Endothelial cell (in vitro differentiated cells): ENCODE data around the gene COL3A1. TPM values are rescaled to one million over a fixed set of nuclear protein-coding genes. Genes with fewer than 3 reads are reported as not detected.

Experiments used
- DNase-seq: peaks from one replicate; pipeline ENCODE4 v3.0.0; 2021; ENCODE audit warnings: low spot score
- H3K27ac Mint-ChIP-seq: one replicate; pipeline ENCODE4 v1.8.0; 2021; ENCODE audit warnings: mixed read lengths, inconsistent platforms; ENCODE audit not compliant: unreplicated experiment
- H3K27me3 Mint-ChIP-seq: one replicate; pipeline ENCODE4 v1.8.0; 2021; ENCODE audit warnings: mild to moderate bottlenecking, moderate library complexity, mixed read lengths, inconsistent platforms; ENCODE audit not compliant: unreplicated experiment
- H3K36me3 Mint-ChIP-seq: one replicate; pipeline ENCODE4 v1.8.0; 2021; ENCODE audit warnings: mild to moderate bottlenecking, low read depth, mixed read lengths, inconsistent platforms; ENCODE audit not compliant: unreplicated experiment
- H3K4me1 Mint-ChIP-seq: one replicate; pipeline ENCODE4 v1.8.0; 2021; ENCODE audit warnings: mild to moderate bottlenecking, mixed read lengths, inconsistent platforms; ENCODE audit not compliant: unreplicated experiment
- H3K4me3 Mint-ChIP-seq: one replicate; pipeline ENCODE4 v1.8.0; 2021; ENCODE audit warnings: mild to moderate bottlenecking, mixed read lengths, inconsistent platforms; ENCODE audit not compliant: unreplicated experiment
- H3K9me3 Mint-ChIP-seq: one replicate; pipeline ENCODE4 v1.8.0; 2021; ENCODE audit warnings: mixed read lengths, inconsistent platforms; ENCODE audit not compliant: unreplicated experiment
- total RNA-seq: library from RNA; stranded (reverse); fragmentation: NEBNext Ultra II Directional; extraction: Animal tissue kit (Norgen Biotek cat#: 25700); gene quantifications from one replicate; pipeline ENCODE4 v1.2.1, GENCODE V29; 2021; ENCODE audit not compliant: unreplicated experiment
- TF ChIP-seq, protein P1 (sequence below): fragments of 200-600 bp; sonication (generic); IDR thresholded peaks from one replicate; pipeline ENCODE4 v1.5.0; 2021; ENCODE audit warnings: antibody characterized with exemption; ENCODE audit not compliant: unreplicated experiment

The COL3A1 gene
- total RNA-seq, 1 donor from 2014 or later, result 0.31 TPM

DNA sequence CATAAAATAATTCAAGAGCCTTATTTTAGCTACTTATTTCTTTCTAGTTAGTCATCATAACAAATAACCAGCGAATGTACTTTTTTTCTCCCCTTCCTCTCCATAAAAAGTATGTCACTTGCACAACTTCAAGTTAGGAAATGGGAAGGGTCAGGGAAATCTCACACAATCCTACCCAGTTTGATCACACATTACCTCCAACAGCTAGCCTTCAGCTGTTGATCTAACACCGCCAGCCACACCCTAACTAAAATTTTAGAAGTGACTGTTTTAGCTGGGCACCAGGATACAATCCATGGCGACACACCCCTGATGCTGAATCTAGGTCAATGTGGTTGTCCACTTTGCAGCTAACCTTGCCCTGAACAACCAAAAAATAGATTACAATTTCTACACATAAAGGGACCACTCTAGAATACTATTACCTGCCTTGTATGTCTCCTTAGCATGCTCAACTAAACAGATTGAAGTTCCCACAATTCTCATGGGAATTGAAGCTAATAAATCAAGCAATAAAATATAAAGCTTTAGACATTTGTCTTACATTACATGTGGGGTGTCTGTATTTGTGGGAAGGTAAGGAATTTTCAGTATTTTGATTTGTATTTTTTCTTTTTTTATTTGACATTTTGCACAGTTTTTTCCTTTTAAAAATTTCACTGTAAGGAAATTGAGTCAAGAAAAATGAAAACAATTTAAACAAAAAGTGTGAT lies 7.3 kb upstream of the COL3A1 start:
- no peak overlapping the region for H3K4me3 Mint-ChIP-seq
- H3K27ac Mint-ChIP-seq, result no peak overlapping the region
- no peaks in the 10 kb centered on the region for H3K9me3 Mint-ChIP-seq
- DNase-seq, result no peak
- no peaks in the 10 kb centered on the region for H3K36me3 Mint-ChIP-seq
- no peaks in the 10 kb centered on the region for H3K27me3 Mint-ChIP-seq
- no peaks in the 10 kb centered on the region for H3K4me1 Mint-ChIP-seq
- TF ChIP-seq, protein P1, sequence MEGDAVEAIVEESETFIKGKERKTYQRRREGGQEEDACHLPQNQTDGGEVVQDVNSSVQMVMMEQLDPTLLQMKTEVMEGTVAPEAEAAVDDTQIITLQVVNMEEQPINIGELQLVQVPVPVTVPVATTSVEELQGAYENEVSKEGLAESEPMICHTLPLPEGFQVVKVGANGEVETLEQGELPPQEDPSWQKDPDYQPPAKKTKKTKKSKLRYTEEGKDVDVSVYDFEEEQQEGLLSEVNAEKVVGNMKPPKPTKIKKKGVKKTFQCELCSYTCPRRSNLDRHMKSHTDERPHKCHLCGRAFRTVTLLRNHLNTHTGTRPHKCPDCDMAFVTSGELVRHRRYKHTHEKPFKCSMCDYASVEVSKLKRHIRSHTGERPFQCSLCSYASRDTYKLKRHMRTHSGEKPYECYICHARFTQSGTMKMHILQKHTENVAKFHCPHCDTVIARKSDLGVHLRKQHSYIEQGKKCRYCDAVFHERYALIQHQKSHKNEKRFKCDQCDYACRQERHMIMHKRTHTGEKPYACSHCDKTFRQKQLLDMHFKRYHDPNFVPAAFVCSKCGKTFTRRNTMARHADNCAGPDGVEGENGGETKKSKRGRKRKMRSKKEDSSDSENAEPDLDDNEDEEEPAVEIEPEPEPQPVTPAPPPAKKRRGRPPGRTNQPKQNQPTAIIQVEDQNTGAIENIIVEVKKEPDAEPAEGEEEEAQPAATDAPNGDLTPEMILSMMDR, result no peak

DNA sequence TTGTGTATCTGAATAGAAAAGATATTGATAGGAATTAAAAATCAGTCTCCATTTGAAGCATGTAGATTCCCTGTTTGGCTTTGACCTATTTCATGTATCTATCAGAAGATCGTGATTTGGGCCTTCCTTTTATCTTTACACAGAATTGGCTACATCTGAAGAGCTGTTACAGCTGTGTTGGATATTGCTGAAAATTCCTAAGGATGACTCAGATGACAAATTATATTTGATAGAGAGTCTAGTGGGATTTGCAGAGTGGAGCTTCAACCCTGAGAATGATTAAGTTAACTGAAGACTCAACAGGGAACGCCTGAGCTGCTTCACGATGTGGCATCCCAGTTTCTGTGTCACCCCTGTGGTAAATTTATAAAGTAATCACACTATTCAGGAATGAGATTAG lies 4.9 kb upstream of the COL3A1 start:
- TF ChIP-seq, protein P1, result no peak
- H3K9me3 Mint-ChIP-seq, result no peaks in the 10 kb centered on the region
- no peaks in the 10 kb centered on the region for H3K36me3 Mint-ChIP-seq
- H3K27ac Mint-ChIP-seq, result no peak overlapping the region
- no peak for DNase-seq
- no peaks in the 10 kb centered on the region for H3K27me3 Mint-ChIP-seq
- no peaks in the 10 kb centered on the region for H3K4me1 Mint-ChIP-seq
- H3K4me3 Mint-ChIP-seq, result no peak overlapping the region

DNA sequence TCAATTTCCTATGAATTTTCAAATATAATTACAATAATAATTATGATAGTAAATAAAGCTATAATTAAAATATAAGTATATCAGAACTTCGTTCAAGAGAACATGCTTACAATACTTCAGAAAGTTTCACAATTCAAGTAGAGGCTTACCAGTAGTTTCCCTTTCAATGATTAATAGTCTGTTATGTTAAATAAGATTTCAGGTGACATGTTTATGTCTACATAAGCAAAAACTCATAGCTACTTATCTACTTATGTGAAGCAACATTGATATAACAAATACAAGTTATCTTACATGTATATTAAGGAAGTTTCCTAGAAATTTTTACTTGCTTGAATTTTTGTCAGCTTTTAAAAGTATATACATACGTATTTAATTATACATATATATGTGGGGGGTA lies 4.5 kb upstream of the COL3A1 start:
- DNase-seq, result no peak
- H3K9me3 Mint-ChIP-seq, result no peaks in the 10 kb centered on the region
- no peaks in the 10 kb centered on the region for H3K36me3 Mint-ChIP-seq
- TF ChIP-seq, protein P1, result no peak
- no peak overlapping the region for H3K27ac Mint-ChIP-seq
- no peak overlapping the region for H3K4me3 Mint-ChIP-seq
- H3K4me1 Mint-ChIP-seq, result no peaks in the 10 kb centered on the region
- no peaks in the 10 kb centered on the region for H3K27me3 Mint-ChIP-seq

DNA sequence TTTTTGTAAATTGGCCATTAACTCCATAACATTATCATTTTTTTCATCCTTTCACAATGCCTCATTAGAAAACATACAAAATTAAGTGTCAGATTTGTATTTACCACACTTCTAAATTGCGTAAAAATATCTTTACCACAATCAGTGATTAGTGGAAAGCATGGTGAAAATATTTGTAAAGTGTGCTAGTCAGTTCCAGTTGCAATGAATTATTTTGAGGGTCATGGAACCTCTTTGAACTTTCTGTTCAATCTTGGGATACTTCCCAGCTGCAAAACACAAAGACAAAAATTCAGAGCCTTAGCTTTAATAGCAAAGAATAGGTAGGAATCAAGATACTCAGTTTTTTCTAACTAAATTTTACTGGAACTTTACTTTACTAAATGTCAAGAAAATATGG lies 4.0 kb upstream of the COL3A1 start:
- Mint-ChIP-seq H3K9me3 (no peaks in the 10 kb centered on the region), H3K4me1 (no peaks in the 10 kb centered on the region), H3K27me3 (no peaks in the 10 kb centered on the region), H3K36me3 (no peaks in the 10 kb centered on the region), H3K27ac (no peak overlapping the region), H3K4me3 (no peak overlapping the region)
- no peak for DNase-seq
- TF ChIP-seq, protein P1, result no peak

DNA sequence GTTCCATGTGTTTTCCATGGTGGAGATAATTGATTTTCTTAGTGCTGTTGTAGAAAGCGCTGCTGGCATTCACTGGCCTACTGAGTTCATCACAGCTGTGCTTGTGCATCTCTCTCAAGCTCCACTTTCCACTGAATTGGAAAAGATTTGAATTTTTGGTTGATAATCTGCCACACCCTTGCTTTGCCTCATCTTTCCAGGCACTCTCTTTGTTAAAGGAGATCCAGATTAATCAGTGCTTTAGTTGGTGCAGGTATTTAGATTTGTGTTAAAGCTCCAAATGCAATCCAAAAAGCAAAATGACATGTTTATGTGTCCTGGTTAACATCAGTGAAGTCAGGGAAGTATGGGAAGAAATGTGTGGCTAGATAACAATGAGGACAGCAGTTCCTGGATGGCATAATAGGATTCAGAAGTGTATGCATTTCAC lies 2.7 kb upstream of the COL3A1 start:
- TF ChIP-seq, protein P1, result no peak
- Mint-ChIP-seq H3K27me3 (no peaks in the 10 kb centered on the region), H3K4me1 (no peaks in the 10 kb centered on the region), H3K9me3 (no peaks in the 10 kb centered on the region), H3K36me3 (no peaks in the 10 kb centered on the region), H3K27ac (no peak overlapping the region), H3K4me3 (no peak overlapping the region)
- DNase-seq, result no peak
